ENCODE measurements around the gene PHF13.
"Not testable (repeated sequence)": the region's sequence is repeated elsewhere in the genome, so short reads cannot be mapped to it uniquely, and the experiment has no call there.

PHF13 gene

DNA sequence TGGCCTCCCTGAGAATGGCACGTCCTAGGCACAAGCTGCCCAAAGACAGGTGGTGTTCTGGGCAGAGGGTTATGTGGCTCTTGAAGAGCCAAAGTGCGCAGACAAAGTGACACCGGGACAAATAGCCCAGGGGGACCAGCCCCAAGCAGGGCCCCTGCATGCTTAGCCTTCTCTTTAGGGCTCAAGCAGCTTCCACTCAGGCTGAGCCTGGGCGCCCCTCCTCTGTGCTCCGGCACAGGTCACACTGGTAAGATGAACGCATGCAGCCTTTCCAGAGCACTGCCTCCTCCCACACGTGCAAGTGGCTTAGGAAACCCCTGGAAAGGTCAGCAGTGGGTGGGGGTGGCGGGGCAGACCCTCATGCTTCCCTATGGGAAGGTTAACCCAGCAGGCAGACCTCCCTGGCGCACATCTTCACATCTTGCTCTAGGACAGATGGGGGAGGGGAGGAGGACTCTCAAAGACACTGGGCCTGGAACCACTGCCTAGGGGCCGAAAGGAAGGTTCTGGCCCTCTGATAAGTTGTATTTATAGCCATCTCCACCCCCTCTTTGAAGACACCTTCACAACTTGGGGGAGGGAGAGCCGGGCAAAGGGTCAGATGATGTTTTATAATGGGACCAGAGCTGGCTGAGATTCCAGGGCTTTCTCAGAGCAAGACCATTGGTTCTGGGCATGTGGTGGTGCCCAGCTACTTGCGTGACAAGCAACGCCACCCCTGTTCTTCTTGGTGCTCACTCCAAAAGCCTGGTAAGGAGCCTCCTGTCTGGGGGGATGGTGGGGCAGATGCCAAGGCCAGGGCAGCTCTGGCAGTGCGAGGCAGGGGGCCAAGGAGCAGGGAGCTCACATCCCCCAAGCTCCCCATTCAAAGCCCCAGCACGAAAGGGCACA, 16.4 kb upstream of the PHF13 start:
- no peak for DNase-seq (ENCODE audit: low spot score)
- in situ Hi-C loops (cut with MboI; ENCODE audit: low pct_unique_long_range_greater_than_20kb, low sequenced_read_pairs, unreplicated experiment), result no loop called here
- TF ChIP-seq, protein P1, sequence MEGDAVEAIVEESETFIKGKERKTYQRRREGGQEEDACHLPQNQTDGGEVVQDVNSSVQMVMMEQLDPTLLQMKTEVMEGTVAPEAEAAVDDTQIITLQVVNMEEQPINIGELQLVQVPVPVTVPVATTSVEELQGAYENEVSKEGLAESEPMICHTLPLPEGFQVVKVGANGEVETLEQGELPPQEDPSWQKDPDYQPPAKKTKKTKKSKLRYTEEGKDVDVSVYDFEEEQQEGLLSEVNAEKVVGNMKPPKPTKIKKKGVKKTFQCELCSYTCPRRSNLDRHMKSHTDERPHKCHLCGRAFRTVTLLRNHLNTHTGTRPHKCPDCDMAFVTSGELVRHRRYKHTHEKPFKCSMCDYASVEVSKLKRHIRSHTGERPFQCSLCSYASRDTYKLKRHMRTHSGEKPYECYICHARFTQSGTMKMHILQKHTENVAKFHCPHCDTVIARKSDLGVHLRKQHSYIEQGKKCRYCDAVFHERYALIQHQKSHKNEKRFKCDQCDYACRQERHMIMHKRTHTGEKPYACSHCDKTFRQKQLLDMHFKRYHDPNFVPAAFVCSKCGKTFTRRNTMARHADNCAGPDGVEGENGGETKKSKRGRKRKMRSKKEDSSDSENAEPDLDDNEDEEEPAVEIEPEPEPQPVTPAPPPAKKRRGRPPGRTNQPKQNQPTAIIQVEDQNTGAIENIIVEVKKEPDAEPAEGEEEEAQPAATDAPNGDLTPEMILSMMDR (IDR thresholded peaks at IDR 0.05; ENCODE audit: extremely low read depth, insufficient read depth, missing control alignments), result no peak

DNA sequence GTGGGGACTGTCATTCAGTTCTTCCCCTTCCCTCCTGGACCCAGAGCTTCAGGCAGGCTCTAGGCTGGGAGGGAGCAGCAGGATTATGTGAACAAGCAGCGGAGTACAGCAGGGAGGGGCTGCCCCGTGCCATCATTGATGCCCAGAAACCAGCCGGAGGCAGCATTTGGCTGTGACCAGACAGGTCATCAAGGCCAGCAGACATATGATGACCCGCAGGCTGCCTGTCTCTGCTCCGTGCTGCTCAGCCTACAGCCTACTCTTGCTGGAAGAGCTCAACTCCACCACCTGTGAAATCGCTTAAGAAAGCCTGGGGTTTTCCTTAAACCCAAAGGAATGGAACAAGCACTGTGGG, 15.8 kb upstream of the PHF13 start:
- TF ChIP-seq, protein P1 (IDR thresholded peaks at IDR 0.05; ENCODE audit: extremely low read depth, insufficient read depth, missing control alignments), result no peak
- in situ Hi-C loops (cut with MboI; ENCODE audit: low pct_unique_long_range_greater_than_20kb, low sequenced_read_pairs, unreplicated experiment), result no loop called here
- no peak for DNase-seq (ENCODE audit: low spot score)

DNA sequence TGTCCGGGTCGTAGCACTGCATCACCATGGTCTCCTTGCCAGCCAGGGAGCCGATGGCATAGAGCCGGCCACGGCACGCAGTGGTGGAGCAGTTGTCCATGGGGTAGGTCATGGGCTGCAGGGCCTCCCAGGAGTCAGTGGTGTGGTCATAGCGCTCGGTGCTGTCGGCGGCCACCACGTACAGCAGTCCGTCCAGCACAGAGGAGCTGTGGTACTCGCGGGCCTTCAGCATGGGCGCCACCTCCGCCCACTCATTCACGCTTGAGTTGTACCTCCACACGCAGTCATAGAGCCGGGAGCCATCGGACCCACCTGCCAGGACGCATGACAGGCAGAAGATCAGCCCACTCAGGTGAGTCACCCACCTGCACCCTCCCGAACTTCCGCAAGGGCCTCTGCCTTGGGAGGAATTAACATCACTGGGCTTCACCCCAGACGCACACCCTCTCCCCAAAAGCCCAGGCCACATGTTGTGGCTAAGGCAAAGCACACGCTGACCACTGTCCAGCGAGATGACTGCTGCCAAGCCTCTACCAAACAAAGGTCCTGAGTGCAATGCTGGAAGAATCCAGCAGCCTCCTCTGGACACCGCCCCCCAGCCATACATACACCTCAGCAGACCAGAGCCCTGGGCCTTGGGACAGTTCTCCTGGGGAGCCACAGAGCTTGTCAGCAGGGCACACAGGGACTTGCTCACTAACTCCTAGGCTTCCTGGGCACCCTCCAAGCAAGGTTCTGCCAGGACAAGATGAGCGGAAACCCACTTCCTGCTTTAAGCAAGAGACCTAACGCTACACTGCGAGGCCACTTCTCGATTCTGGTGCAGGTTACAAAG, 14.2 kb upstream of the PHF13 start:
- in situ Hi-C loops (cut with MboI; ENCODE audit: low pct_unique_long_range_greater_than_20kb, low sequenced_read_pairs, unreplicated experiment), result no loop called here
- no peak for DNase-seq (ENCODE audit: low spot score)
- TF ChIP-seq, protein P1 (IDR thresholded peaks at IDR 0.05; ENCODE audit: extremely low read depth, insufficient read depth, missing control alignments), result no peak

DNA sequence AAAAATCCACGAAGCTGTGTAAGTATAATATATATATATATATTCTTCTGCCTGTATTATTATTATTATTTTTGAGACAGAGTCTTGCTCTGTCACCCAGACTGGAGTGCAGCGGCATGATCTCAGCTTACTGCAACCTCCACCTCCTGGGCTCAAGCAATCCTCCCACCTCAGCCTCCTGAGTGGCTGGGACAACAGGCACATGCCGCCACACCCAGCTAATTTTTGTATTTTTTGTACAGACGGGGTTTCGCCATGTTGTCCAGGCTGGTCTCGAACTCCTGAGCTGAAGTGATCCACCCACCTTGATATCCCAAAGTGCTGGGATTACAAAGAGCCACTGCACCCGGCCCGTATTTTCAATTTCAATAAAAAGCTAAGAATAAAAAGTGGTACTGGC, 13.5 kb upstream of the PHF13 start:
- in situ Hi-C loops (cut with MboI; ENCODE audit: low pct_unique_long_range_greater_than_20kb, low sequenced_read_pairs, unreplicated experiment), result not testable (repeated sequence)

DNA sequence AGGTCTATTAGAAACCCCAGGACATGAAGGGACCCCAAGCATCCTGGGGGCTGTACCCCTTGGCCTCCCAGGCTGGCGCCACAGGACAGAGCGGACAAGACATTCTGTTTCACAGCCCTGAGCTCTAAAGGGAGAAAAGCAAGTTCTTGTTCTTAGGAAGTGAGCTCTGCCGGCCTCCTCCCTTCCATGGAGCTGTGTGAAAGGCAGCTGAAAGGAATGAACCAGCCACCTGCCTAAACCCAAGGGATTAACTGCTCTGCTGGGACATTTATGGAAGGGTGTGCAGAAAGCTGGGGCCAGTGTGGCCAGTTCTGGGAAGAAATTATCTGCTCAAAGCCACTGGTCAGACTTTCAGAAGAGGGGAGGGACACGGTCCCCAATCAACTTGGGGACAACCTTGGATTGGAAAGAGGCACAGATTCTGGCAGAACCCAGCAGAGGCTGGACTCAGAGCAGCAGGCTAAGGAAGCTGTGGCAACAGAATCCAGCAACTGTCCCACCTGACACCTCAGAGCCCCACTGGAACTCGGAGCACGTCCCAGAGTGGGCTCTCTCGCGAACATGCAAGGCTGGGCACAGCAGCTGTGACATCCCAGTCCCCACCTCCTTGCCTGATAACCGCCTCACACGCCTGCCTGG, 13.0 kb upstream of the PHF13 start:
- no peak for DNase-seq (ENCODE audit: low spot score)
- TF ChIP-seq, protein P1 (IDR thresholded peaks at IDR 0.05; ENCODE audit: extremely low read depth, insufficient read depth, missing control alignments), result no peak
- in situ Hi-C loops (cut with MboI; ENCODE audit: low pct_unique_long_range_greater_than_20kb, low sequenced_read_pairs, unreplicated experiment), result no loop called here

More for the DNA sequence above, 13.5 kb upstream of the PHF13 start:
- DNase-seq (ENCODE audit: low spot score), result not testable (repeated sequence)

DNA sequence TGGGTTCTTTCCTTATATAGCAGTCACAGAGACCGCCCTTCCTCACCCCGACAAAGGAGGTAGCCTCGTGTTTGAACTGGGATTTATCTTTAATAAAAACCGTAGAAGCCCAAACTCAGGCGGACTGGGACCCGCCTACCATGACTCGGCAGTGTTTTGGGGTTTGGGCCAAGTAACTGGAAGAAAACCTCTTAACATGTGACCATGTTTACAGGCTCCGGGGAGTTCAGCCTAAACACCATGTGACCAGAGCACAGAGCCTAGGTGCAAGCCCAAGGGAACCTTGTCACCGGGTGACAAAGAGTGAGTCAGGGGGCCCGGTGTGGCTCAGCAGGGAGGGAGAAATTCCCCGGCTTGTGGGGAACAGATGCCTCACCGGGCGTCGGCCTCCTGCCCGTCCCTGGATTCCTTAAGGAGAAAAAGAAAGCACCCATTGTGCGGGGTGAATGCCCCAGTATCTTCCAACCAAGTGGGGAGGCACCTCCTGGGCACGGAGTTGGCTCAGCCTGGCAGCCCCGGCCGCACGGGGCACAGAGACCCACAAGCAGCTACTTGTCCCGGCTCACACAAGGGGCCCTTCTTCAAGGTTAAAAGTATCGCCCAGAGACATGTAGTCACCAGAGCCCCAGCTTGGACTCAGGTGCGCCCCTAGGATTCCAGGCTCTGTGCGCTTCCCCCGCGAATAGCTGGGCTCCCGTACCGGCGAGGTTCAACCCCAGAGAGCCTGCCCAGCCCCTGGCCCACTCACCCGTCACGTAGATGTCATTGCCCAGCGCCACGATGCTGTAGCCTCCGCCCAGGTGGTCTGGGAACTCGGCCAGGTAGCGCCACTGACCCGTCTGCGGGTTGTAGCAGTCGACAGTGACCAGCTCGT, 12.2 kb upstream of the PHF13 start:
- DNase-seq (ENCODE audit: low spot score), result peak; percentile 83
- in situ Hi-C loops (cut with MboI; ENCODE audit: low pct_unique_long_range_greater_than_20kb, low sequenced_read_pairs, unreplicated experiment), result no loop called here
- TF ChIP-seq, protein P1 (IDR thresholded peaks at IDR 0.05; ENCODE audit: extremely low read depth, insufficient read depth, missing control alignments), result no peak
